HG03521 (cell line): ENCODE results near the gene BAIAP2L2.
"Not testable (repeated sequence)": the region's sequence is repeated elsewhere in the genome, so short reads cannot be mapped to it uniquely, and the experiment has no call there.

Experiments
- ATAC-seq: cut with Tn5 transposase; IDR thresholded peaks from one replicate; pipeline ENCODE4 v1.9.1; 2021; ENCODE audit warnings: mild to moderate bottlenecking, moderate library complexity; ENCODE audit not compliant: unreplicated experiment

BAIAP2L2 gene

GRCh38 chr22:38082986-38083710 lies 27.3 kb downstream of the BAIAP2L2 start:
- no peak for ATAC-seq

DNA sequence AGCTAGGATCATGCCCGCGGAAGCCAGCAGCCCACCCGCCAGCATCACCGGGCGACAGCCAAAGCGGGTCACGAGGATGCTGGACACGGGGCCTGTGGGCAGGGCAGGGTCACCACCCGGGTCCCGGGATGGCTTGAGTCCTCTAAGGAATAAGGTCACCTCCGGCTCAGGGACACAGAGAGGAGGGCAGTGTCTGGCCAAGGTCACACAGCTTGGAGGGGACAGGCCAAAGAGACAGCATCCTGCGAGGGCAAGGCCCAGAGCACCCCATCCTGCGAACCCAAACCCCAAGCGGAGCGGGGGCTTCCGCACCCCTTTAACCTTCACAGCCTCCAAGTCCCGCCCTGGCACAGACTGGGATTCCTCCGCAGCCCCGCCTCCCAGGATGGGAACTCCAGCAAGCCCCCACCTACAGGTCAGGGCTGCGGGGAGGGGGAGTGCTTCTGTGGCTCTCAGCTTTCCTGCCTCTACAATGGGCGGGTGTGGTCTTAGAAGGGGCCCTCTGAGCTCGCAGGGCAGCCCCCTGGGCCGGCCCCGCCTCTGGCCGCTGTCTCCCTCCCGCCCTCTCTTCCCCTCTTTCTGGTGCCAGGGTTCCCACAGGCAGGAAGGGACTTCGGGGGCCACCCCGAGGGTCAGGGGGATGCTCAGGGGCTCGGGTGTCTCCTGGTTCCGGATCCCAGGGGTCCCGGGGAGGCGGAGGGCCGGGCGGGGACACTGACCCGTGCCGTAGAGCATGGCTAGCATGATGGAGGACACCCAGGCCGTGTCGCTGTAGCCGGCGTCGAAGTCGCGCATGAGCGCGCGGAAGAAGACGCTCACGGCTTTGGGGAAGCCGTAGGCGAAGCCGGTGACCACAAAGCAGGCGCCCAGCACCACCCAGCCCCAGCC lies 28.3 kb downstream of the BAIAP2L2 start:
- ATAC-seq, result no peak

GRCh38 chr22:38081636-38081940 lies 28.9 kb downstream of the BAIAP2L2 start:
- no peak for ATAC-seq

DNA sequence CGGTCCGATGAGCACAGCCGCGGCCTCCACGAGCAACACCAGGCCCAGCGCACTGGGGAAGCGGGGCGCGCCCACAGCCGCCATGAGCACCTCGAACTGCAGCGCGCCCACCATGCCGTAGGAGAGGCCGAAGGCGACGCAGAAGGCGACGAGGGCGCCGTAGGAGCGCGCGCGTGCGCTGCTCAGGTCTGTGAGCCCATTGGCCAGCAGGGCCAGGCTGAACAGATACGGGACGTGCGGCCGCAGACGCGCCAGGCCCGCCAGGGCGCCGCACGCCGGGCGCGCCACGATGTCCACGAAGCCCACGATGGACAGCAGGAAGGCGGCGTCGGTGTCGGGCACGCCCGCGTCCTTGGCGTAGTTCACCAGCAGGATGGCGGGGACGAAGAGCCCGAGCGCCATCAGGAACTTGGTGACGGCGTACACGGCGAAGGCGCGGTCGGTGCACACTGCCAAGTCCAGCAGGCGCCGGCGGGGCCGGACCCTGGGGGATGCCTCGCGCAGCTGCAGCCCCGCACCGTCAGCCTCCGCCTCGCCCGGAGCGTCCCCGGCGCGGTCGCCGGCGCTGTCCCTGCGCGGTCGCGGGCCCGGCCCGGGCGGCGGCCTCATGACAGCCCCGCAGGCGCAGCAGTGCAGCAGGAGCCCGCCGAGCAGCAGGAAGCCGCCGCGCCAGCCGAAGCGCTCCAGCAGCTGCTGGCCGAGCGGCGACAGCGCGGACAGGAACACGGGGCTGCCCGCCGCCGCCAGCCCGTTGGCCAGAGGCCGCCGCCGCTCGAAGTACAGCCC lies 29.4 kb downstream of the BAIAP2L2 start:
- ATAC-seq, result no peak

DNA sequence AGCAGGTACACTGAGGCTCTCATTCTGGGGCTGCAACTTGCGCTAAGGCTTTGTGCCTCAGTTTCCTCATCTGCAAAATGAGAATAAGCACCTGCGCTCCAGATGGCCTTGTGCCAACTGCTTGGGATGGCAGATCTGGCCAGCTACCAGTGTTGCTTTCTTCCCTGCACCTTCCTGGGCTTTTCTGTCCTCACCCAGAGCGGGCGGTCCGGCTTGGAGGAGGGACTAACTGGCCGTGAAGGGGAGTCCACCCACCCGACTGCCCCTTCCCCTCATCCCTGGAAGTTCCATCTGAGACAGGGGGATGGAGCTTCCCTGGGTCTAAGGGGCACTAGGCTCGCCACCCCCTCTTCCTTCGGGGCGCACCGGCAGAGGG lies 30.0 kb downstream of the BAIAP2L2 start:
- ATAC-seq, result no peak

GRCh38 chr22:38079804-38080203 lies 30.7 kb downstream of the BAIAP2L2 start:
- ATAC-seq, result no peak

DNA sequence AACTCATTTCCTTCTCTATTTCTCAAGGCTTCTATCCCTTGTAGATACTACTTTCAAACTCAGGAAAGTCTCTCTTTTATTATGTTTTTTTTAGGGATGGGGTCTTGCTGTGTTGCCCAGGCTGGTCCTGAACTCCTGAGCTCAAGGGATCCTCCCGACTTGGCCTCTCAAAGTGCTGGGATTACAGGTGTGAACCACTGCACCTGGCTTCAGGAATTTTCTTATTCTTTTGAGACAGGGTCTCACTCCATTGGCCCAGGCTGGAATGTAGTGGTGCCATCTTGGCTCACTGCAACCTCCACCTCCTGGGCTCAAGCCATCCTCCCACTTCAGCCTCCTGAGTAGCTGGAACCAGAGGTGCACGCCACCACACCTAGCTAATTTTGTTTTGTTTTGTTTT lies 31.3 kb downstream of the BAIAP2L2 start:
- not testable (repeated sequence) for ATAC-seq

DNA sequence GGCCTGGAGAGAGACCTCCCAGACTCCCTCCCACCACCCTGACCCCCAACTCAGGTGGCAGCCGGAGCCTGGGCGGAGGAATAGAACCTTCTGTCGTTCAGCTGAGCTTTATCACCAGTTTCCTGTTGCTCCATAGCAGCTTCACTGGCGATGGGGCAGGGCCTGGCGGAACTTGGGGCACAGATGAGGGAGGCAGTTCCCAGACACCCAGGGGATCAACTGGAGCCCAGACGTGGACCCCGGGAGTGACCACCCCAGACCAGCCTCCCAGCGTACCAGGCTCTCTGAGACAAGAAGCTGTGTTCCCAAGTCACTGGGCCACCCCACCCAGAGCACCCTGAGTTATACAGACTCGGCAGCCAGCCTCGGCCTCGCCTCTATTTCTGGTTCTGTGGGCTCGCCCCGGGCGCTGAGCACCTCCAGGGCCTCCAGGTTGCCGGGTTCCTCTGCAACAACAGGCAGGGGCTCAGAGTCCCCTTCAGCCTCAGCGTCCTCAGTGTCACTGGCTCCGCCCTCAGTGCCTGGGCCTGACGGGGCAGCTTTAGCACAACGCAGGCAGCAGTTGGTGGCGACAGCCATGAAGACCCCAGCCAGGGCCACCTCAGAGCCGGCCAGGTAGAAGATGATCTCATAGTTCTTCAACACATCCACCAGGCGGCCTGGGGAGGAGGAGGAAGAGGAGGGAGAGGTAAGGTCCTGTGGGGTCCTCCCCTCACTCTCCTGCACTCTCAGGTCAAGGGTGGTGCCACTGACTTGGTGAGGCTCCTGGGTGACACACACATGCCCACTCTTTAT lies 32.2 kb downstream of the BAIAP2L2 start:
- ATAC-seq, result no peak

GRCh38 chr22:38077595-38077994 lies 32.9 kb downstream of the BAIAP2L2 start:
- ATAC-seq, result no peak

DNA sequence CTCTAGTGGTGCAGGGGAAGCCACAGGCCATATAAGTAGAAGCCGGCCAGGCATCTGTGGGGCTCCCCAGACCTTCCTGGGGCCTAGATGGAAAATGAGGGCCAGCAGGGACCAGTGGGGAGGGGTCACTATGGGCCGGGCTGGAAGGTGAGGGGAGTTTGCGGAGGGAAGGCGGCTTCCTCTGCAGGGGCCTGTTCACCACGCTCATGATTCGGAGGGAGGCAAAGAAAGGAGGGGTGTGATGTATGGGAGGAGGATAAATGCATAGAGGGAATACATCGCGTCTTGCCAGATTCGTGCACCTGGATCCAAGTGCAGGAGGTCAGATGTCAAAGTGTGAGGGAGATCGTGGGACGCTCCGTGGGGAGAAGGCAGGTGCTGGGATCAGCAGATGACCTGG lies 33.4 kb downstream of the BAIAP2L2 start:
- no peak for ATAC-seq

- ATAC-seq, result no peak
Observed at GRCh38 chr22:38075961-38076360, 34.5 kb downstream of the BAIAP2L2 start.

DNA sequence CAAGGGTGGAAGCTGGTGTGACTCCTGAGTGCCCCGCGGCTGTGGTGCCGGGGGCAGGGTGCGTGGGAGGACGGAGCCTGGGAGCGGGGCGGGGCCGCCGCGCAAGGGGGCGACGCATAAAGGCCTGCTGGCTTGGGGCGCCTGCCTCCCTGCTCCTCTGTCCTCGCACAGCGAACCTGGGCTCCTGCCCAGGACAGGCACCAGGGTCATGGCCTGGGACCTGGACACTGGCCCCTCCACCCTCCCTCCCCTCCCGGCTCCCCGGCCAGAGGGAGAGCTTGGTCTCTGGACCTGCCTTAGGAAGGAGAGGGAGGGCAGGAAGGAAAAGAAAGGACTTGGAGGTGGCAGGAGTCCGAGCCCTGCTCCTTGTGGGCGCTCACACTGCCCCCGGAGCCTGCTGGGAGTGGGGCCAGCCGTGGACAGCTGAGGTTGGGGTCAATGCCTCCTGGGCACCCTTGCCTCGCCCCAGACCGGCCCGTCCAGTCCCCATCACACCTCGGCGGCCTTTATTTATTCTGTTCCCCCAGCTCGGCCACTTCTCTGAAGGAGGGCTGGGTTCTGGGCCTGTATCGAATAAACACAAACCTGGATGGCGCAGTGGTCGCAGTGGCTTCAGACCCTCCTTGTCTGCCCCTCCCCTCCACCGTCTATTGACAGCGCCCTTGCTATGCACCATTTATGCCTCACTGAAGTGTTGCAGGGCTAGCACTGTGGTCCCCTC lies 35.2 kb downstream of the BAIAP2L2 start:
- no peak for ATAC-seq

GRCh38 chr22:38074181-38075104 lies 36.0 kb downstream of the BAIAP2L2 start:
- ATAC-seq, result no peak

- ATAC-seq, result no peak
Observed at GRCh38 chr22:38073150-38074130, 37.0 kb downstream of the BAIAP2L2 start.

DNA sequence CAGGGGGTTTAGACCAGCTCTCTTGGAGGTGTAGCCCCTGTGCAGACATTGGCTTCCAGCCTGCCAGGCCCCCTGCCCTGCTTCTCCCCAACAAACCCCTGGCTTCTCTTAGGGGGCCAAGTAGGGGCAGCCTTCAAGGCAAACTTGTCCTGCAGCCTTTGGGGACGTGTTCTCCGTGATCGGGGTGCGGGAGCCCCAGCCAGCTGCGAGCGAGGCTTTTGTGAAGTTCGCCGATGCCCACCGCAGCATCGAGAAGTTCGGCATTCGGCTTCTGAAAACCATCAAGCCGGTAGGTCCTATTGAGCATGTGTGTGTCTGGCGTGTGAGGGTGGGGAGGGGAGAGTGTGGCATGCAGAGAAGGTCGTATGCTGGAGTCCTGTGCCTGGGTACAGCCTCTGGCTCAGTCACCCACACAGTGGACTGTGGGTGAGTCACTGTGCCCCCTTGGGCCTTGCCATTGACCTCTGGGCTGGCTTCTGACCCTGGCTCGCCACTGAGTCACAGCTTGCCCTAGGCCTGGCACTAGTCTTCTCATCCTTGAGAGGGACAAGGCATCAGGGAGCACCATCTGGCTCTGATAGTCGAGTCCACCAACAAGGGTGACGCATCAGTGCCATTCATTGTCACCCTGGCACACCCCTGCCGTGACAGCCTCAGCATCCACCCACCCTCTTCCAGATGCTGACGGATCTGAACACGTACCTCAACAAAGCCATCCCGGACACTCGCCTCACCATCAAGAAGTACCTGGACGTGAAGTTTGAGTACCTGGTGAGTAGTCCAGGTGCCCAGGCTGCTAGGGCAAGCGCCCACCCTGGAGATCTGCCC lies 37.9 kb downstream of the BAIAP2L2 start:
- ATAC-seq, result no peak

DNA sequence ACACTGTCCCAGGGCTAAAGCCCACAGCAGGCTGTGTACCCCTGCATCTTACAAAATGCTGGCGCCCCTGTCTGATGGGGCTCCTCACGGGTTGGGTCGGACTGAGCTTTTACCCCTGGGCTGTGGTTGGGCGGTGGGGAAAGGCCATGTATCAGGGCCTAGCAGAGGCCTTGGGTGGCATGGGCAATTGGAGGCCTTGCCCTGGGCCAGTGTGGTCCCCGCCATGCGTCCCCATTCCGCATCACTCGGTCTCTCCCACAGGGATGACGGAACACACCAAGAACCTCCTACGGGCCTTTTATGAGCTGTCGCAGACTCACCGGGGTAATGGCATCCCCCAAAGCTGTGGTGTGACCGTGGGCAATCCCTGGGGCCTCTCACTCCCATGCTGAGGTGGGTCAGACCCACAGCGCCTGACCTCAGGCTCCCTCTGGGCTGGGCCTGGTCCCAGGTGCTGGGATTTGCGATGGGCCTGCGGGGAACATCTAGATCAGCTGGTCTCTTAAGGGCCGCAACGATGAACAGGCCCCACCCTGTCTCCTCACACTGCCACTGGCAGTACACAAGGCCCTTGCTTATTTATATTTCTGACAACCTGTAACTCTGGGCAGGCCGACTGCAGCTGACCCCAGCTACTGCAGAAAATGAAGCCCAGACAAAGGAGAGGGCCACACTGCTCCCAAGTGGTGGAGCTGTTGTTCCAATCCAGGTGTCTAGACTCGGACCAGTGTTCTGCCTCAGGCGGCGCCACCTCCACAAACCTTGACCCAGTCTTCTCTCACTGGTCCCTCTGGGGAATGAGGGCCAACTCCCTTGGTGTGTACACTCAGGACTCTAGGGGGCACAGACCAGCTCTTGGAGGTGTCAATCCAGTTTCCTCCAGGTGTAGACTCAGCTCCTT lies 38.8 kb downstream of the BAIAP2L2 start:
- ATAC-seq, result no peak
